ENCODE data around the gene KRT36.

KRT36 gene

DNA sequence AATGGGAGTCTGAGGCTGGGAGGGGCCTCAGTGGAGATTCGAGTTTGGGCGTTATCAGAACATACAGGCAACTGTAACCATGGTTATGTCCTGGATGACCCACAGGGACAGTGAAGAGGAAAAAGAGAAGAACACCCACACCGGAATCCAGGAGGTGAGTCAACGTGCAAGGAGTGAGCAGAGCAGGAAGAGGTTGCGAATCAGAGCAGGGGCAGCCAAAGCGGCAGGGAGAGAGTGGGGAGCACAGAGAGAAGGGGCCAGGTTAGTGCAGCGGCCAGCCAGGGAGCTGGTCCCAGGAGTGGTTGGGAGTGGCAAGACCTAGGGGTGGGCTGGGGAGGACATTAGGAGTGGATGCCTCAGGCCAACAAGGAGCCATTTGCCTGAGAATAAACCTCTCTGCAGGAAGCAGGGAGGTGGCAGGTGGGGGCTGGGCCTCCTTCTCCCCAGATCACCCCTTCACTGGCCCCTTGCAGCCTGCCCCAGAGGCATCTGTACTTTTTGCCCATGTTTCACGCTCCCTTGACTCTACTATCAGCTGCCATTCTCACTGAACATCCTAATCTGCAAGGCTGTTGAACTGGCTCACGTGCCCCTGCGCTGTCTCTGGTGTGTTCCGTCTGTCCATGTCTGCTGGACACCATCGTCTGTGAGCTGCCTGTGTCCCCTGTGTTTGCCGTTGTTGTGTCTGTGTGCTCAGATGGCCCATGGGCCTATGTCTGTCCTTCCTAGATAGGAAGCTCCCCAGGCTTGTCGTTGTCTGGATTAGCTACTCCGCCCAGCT lies 10.6 kb upstream of the KRT36 start:
- peak; percentile 70 for DNase-seq (ENCODE audit: low read depth)

GRCh38 chr17:41499714-41500113 lies 10.0 kb upstream of the KRT36 start:
- no peak for DNase-seq (ENCODE audit: low read depth)

- no peak for DNase-seq (ENCODE audit: low read depth)
Observed at GRCh38 chr17:41498276-41498675, 8.6 kb upstream of the KRT36 start.

DNA sequence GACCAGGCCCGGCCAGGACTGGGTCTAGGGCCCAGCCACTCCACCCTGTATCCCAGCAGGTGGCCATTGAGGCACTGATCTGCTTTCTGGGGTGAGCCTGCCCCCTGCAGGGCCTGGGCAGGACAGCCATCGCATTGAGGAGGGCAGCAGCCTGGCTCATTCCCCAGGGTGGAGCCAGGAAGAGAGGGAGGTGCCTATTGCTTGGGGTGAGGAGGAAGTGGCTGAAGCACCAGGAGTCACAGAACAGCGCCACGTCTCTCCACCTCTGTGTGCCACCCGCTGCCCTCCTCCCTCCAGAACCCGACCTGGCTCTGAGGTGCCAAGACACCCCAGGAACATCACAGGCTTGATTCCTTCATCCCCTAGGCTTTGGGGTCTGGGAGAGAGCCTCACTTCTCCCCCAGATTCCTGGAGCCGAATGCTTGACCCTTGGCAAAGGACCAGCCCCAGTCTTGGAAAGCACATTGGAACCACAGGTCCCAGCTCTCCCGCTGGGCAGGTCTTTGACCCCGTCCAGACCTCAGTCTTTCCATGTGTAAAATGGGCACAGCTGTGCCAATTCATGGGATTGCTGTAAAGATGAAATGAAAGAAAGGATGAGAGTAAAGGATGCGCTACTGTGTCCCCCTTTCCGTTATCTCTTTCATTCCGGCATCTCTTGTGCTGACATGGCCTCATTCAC lies 7.2 kb upstream of the KRT36 start:
- peak; percentile 38 for DNase-seq (ENCODE audit: low read depth)

DNA sequence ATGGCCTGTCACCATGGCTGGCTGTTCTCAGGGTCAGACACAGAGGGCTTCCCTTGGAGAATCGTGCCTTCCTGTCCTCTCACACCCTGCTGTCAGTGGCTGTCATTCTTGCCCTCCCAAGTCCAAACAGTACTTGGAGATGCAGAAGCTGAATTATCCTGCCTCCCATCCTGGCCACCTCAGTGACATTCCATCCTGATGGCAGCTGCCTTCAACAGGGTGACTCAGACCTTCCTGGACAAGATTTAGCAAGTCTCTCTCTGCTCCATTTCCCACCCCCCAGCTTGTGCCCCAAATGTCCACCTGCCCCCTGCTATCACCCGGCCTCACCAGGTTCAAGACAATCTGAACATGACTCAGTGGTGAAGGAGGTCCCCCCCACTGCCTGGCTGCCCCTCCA lies 4.8 kb upstream of the KRT36 start:
- peak; percentile 25 for DNase-seq (ENCODE audit: low read depth)

- DNase-seq (ENCODE audit: low read depth): no peak
Observed at GRCh38 chr17:41492771-41493170, 3.1 kb upstream of the KRT36 start.

GRCh38 chr17:41492351-41492750 lies 2.6 kb upstream of the KRT36 start:
- no peak for DNase-seq (ENCODE audit: low read depth)

DNA sequence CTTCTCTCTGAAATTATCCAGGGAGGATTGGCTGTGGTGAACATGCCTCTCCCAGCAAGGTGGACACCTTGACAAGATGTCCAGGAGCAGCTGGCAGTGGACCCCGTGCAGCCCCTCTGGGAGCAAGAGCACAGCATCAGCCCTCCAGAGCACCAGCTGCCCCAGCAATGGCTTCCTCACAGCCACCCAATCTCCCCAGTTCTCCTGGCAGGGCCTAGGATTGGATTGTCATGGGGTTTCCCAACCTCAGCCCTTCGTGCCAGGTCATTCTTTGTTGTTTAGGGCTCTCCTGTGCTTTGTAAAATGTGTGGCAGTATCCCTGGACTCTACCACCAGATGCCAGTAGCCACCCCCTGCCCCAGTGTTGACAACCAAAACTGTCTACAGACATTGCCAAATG lies 1.8 kb upstream of the KRT36 start:
- no peak for DNase-seq (ENCODE audit: low read depth)

GRCh38 chr17:41490000-41490990 lies 585 bp upstream of the KRT36 start:
- no peak for DNase-seq (ENCODE audit: low read depth)

DNA sequence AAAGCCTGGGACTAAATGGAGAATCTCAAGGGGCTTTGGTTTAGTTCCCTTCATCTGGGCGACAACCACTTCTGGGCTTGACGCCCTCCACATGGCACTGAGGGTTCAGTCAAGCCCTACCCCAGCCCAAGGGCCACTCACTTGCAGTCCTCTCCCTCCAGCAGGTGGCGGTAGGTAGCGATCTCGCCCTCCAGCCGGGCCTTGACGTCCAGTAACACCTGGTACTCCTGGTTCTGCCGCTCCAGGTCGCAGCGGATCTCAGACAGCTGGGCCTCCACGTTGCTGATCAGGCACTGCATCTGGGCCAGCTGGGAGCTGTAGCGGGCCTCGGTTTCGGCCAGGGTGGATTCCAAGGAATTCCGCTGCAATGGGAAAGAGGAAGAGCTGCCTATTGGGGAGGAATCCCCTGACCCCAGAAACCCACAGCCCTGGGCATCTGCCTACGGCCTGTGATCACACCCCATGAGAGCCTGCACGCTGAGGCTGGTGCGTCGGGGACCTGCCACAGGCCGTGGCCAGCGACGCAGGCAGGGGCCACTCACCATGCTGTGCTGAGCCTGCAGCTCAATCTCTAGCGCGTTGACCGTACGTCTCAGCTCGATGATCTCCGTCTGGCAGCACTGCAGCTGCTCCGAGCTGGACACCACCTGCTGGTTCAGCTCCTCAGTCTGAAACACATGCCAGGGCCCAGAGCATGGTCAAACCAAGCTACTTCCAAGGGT lies 2.7 kb downstream of the KRT36 start:
- DNase-seq (ENCODE audit: low read depth): no peak

- no peak for DNase-seq (ENCODE audit: low read depth)
Observed at GRCh38 chr17:41486316-41486715, 3.4 kb downstream of the KRT36 start.

GRCh38 chr17:41484920-41485904 lies 4.5 kb downstream of the KRT36 start:
- DNase-seq (ENCODE audit: low read depth): no peak

DNA sequence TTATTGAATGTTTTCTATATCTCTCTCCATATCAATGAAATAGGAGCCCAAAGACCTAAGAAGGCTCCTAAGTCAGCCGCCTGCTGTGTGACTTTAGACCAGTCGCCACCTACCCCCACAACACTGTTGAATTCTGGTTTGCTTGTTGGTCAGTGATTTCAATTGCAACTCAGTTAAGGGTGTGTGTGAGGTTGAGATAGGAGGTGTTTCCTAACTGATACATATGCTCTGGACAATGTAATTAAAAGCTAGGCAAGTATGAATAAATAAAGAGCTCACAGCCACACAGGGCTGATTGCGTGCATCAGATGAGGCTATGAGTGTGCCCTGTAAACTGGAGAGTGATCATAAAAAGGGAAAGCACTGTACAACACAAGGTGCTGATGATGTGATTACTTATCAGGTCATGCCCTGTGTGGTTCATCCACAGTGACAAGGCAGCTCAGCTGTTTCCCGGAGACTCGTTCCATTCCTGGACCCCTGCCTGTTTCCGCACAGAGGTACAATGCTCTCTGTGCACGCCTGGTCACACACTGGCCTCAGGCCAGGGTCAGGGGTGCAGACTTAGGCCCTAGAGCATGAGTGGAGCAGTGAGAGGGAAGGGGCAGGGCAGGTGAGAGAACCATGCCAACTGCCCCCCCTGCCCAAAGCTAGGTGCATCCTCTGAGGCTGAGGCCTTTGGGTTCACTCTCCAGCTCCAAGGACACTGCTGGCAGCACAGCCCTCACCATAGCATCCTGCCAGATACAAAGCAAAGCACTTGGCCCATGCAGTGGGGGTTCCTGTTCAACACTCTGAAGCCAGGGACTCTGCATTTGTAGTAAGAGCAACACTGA lies 5.5 kb downstream of the KRT36 start:
- no peak for DNase-seq (ENCODE audit: low read depth)

DNA sequence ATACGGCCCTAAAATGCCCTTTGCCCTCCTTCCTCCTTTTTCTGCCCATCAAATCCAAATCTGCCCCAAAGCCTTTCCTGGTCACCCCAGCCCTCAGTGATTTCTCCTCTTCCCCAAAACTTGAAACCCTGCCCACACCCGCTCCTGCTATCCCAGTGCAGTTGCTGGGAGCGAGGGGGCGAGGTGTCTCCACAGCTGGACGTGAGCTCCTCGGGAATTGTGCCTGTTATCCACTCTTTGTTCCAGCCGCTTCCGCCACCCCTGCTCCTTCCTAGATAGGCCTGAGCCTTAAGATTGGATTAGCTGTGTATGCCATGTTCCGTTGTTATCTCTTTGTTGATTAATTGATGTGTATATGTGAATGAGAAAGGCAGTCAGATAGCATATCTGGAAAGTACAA lies 6.2 kb downstream of the KRT36 start:
- no peak for DNase-seq (ENCODE audit: low read depth)

DNA sequence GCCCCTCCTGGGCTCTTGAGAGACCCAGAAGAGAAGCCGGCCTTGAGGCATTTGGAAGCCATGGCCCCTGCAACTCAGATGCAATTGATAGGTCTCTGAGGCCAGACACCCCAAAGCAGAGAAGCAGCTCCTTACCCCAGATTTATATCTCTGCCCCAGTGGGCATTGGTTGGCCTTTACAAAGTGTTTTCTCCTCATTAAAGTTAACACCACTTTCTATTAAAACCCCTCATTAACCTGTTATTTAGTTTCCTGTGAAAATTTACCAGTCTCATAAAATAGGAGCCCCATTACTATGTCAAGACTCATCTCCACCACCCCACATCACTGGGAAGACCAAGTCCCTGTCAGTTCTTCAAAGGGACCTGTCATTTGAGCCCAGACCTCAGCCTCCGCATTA lies 8.7 kb downstream of the KRT36 start, which contains the start of gene KRT35:
TSS of gene KRT35 (minus strand) at position 116 of the 400 bp plus-strand sequence. CDS start at position 62, 54 bp downstream.
- no peak for DNase-seq (ENCODE audit: low read depth)

GRCh38 chr17:41480581-41480980 lies 9.1 kb downstream of the KRT36 start:
- DNase-seq (ENCODE audit: low read depth): no peak

DNA sequence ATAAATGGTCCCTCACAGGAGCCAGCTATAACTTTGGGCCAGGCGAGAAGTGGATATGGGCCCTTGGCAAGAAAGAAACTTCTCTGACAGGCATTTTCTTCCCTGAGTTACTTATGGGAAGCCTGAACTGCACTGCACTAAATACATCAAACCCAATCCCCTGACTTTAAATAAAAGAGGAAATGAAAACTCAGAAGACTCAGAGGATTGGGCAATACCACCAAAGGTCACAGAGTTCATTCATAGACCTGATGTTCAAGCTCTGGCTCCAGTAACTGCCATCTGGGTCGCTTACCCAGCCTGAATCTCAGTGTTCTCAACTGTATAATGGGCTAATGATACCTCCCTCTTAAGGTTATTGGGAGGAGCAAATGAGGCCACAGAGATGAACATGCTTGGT lies 9.6 kb downstream of the KRT36 start:
- DNase-seq (ENCODE audit: low read depth): no peak

DNA sequence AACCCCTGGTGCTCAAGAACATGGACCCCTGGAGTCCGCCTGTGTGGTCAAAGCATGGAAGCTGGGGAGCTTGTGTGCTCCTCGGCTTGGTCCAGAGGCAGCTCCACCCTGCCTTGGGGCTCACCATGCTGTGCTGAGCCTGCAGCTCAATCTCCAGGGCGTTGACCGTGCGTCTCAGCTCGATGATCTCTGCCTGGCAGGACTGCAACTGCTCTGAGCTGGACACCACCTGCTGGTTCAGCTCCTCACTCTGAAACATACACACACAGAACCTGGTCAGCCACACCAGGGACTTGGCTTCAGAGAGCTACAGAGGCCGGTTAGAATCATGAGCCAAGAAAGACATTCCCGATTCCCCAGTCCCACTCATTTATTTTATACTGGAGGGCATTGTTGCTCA lies 11.5 kb downstream of the KRT36 start:
- no peak for DNase-seq (ENCODE audit: low read depth)

Data from HS-5 (cell line).